C4-2B (cell line): ENCODE measurements around the gene RPN2.

Experiments used
- H3K27ac ChIP-seq: fragments of 450-650 bp; 2 replicates; pipeline ENCODE4 v1.5.1; 2017
- ZFX ChIP-seq: fragments of 450-650 bp; IDR thresholded peaks from 2 replicates; pipeline ENCODE4 v1.6.1; 2017
- TF ChIP-seq, protein P1 (sequence below): fragments of 450-650 bp; conservative IDR thresholded peaks from 2 replicates; pipeline ENCODE4 v1.5.1; 2017; ENCODE audit warnings: mild to moderate bottlenecking

The RPN2 gene

GRCh38 chr20:37204056-37204455 is 24.9 kb downstream of the RPN2 start:
- TF ChIP-seq ZFX: no peak
- TF ChIP-seq, protein P1, sequence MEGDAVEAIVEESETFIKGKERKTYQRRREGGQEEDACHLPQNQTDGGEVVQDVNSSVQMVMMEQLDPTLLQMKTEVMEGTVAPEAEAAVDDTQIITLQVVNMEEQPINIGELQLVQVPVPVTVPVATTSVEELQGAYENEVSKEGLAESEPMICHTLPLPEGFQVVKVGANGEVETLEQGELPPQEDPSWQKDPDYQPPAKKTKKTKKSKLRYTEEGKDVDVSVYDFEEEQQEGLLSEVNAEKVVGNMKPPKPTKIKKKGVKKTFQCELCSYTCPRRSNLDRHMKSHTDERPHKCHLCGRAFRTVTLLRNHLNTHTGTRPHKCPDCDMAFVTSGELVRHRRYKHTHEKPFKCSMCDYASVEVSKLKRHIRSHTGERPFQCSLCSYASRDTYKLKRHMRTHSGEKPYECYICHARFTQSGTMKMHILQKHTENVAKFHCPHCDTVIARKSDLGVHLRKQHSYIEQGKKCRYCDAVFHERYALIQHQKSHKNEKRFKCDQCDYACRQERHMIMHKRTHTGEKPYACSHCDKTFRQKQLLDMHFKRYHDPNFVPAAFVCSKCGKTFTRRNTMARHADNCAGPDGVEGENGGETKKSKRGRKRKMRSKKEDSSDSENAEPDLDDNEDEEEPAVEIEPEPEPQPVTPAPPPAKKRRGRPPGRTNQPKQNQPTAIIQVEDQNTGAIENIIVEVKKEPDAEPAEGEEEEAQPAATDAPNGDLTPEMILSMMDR: no peak
- H3K27ac ChIP-seq: no peak overlapping the region

DNA sequence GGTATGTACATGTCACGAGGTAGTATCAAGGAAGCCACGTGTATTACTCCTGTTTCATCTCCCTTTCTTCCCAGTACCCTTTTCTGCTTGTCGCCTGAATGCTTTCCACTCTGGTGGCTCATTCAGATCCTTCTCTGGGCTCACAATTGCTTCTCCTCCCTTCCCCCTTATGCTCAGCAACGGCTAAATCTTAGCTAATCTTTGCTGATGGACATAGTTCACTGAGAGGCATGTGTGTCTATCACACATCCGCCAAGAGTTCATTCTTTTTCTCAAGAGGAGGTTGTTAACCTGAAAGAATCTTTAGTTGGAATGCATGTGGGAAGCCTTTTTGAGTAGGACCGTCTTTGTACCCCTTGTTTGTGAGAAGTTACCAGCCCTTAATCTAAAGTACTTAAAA is 26.0 kb downstream of the RPN2 start:
- no peak overlapping the region for H3K27ac ChIP-seq
- TF ChIP-seq ZFX: no peak
- TF ChIP-seq, protein P1: no peak

GRCh38 chr20:37205794-37206193 is 26.7 kb downstream of the RPN2 start:
- no peak for TF ChIP-seq ZFX
- TF ChIP-seq, protein P1: no peak
- no peak overlapping the region for H3K27ac ChIP-seq

GRCh38 chr20:37207171-37207570 is 28.0 kb downstream of the RPN2 start:
- TF ChIP-seq ZFX: no peak
- TF ChIP-seq, protein P1: no peak
- no peak overlapping the region for H3K27ac ChIP-seq

DNA sequence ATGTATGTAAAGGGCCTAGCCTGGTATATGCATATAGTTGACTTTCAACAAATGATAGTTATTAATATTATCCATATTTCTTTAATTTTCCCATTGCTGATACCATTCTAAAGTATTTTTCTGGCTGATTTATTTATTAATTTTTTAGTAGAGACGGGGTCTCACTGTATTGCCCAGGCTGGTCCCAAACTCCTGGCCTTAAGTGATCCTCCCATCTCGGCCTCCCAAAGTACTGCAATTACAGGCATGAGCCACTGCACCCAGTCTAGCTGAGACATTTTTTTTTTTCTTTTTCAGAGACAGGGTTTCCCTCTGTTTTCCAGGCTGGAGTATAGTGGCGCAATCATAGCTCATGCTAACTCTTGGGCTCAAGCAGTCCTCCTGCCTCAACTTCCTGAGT is 30.1 kb downstream of the RPN2 start:
- no peak overlapping the region for H3K27ac ChIP-seq
- TF ChIP-seq ZFX: no peak
- TF ChIP-seq, protein P1: no peak

DNA sequence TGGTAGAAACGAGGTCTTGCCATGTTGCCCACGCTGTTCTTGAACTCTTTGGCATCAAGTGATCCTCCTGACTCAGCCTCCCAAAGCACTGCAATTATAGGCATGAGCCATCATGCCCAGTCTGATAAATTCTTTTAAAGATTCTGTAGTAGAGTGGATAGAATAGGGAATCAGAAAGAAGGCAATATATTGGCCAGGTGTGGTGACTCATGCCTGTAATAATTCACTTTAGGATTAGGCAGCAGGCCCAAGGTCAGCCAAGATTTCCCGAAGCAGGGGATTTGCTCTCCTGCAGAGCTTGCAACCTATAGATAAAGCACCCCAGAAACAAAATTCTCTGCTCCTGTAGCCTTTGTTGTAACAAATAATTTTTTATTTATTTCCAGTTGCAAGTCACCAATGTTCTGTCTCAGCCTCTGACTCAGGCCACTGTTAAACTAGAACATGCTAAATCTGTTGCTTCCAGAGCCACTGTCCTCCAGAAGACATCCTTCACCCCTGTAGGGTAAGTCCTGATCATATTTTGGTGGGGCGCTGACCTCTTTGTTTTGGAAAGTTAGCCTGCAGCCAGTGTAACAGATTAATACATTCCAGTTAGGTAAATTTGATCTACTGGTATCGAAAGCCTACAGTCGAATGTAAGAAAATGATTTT is 30.7 kb downstream of the RPN2 start:
- TF ChIP-seq, protein P1: no peak
- no peak for TF ChIP-seq ZFX
- H3K27ac ChIP-seq: no peak overlapping the region

- no peak overlapping the region for H3K27ac ChIP-seq
- TF ChIP-seq, protein P1: no peak
- TF ChIP-seq ZFX: no peak
Observed at GRCh38 chr20:37218441-37218840, 39.3 kb downstream of the RPN2 start.
